HEK293 (cell line): ENCODE measurements around the gene ARHGAP26.

Experiments
- CTCF ChIA-PET: fragments of 350-600 bp; formaldehyde crosslinking; extraction: SDS; loops from one replicate; lab custom pipeline; 2021; ENCODE audit warnings: antibody characterized with exemption; lab: Yijun Ruan, JAX
- POLR2A ChIA-PET: fragments of 300-600 bp; formaldehyde crosslinking; extraction: SDS; loops from one replicate; lab custom pipeline; 2020; ENCODE audit warnings: antibody characterized with exemption, inconsistent platforms; lab: Yijun Ruan, JAX
- H3K27ac ChIP-seq: fragments of 200-500 bp; sonication (Bioruptor generic); 2 replicates; pipeline ENCODE4 v1.5.1; 2014; ENCODE audit warnings: low read depth, low read length, control low read depth, inconsistent platforms; ENCODE audit errors: extremely low read depth
- H3K36me3 ChIP-seq, 2 experiments: fragments of 200-500 bp in 1 of 2; sonication (Bioruptor generic) in 1 of 2; 1 replicate in 1 of 2; 2 replicates in 1 of 2; pipeline ENCODE4 v1.5.1; 2014 to 2017; ENCODE audit warnings: inconsistent platforms in 2 of 2, low read length in 2 of 2; ENCODE audit not compliant: control insufficient read depth in 2 of 2, insufficient read depth in 1 of 2
- H3K4me1 ChIP-seq: fragments of 200-500 bp; sonication (Bioruptor generic); 2 replicates; pipeline ENCODE4 v1.5.1; 2014; ENCODE audit warnings: mild to moderate bottlenecking, low read length, inconsistent platforms; ENCODE audit not compliant: control insufficient read depth, insufficient read depth
- H3K4me3 ChIP-seq: 2 replicates; pipeline ENCODE4 v1.5.1; 2011; ENCODE audit warnings: low read depth, mild to moderate bottlenecking, control low read depth, low read length, moderate library complexity
- H3K9me3 ChIP-seq: fragments of 200-500 bp; sonication (Bioruptor generic); 2 replicates; pipeline ENCODE4 v1.5.1; 2014; ENCODE audit warnings: low read depth, low read length, inconsistent platforms; ENCODE audit not compliant: control insufficient read depth, insufficient read depth
- ATF2 ChIP-seq: fragments of 450-650 bp; formaldehyde crosslinking; IDR thresholded peaks from 2 replicates; pipeline ENCODE4 v1.5.1; 2016; ENCODE audit warnings: missing biosample characterization, missing genetic modification characterization, low read depth
- KLF8 ChIP-seq: fragments of 450-650 bp; formaldehyde crosslinking; IDR thresholded peaks from 2 replicates; pipeline ENCODE4 v1.5.1; 2016; ENCODE audit warnings: missing biosample characterization, missing genetic modification characterization
- PRDM10 ChIP-seq: fragments of 450-650 bp; formaldehyde crosslinking; IDR thresholded peaks from 2 replicates; pipeline ENCODE4 v1.5.1; 2016; ENCODE audit warnings: missing biosample characterization, missing genetic modification characterization
- PRDM6 ChIP-seq: fragments of 450-650 bp; formaldehyde crosslinking; IDR thresholded peaks from 2 replicates; pipeline ENCODE4 v1.5.1; 2017; ENCODE audit warnings: missing biosample characterization, missing genetic modification characterization
- ZBTB1 ChIP-seq: fragments of 450-650 bp; formaldehyde crosslinking; IDR thresholded peaks from 2 replicates; pipeline ENCODE4 v1.5.1; 2016; ENCODE audit warnings: missing biosample characterization, missing genetic modification characterization
- ZFP3 ChIP-seq: fragments of 450-650 bp; formaldehyde crosslinking; IDR thresholded peaks from 2 replicates; pipeline ENCODE4 v1.5.1; 2016; ENCODE audit warnings: low read depth, missing biosample characterization, missing genetic modification characterization
- ZIC2 ChIP-seq: fragments of 450-650 bp; formaldehyde crosslinking; IDR thresholded peaks from 2 replicates; pipeline ENCODE4 v1.5.1; 2016; ENCODE audit warnings: missing biosample characterization, missing genetic modification characterization
- ZNF114 ChIP-seq: fragments of 450-650 bp; formaldehyde crosslinking; IDR thresholded peaks from 2 replicates; pipeline ENCODE4 v1.5.0; 2017; ENCODE audit warnings: missing biosample characterization, missing genetic modification characterization
- ZNF146 ChIP-seq: fragments of 450-650 bp; formaldehyde crosslinking; IDR thresholded peaks from 2 replicates; pipeline ENCODE4 v1.5.1; 2016; ENCODE audit warnings: missing biosample characterization, missing genetic modification characterization
- ZNF184 ChIP-seq: fragments of 450-650 bp; IDR thresholded peaks from 2 replicates; pipeline ENCODE4 v1.5.1; 2018; ENCODE audit warnings: missing biosample characterization, mild to moderate bottlenecking, missing genetic modification characterization
- ZNF23 ChIP-seq: fragments of 450-650 bp; formaldehyde crosslinking; IDR thresholded peaks from 2 replicates; pipeline ENCODE4 v1.5.1; 2016; ENCODE audit warnings: missing biosample characterization, missing genetic modification characterization, borderline replicate concordance
- ZNF280C ChIP-seq: fragments of 450-650 bp; formaldehyde crosslinking; IDR thresholded peaks from 2 replicates; pipeline ENCODE4 v1.5.1; 2016; ENCODE audit warnings: missing biosample characterization, missing genetic modification characterization
- ZNF350 ChIP-seq: fragments of 450-650 bp; formaldehyde crosslinking; IDR thresholded peaks from 2 replicates; pipeline ENCODE4 v1.5.0; 2017; ENCODE audit warnings: missing biosample characterization, mild to moderate bottlenecking, missing genetic modification characterization
- ZNF416 ChIP-seq: fragments of 450-650 bp; formaldehyde crosslinking; IDR thresholded peaks from 2 replicates; pipeline ENCODE4 v1.5.1; 2016; ENCODE audit warnings: missing biosample characterization, missing genetic modification characterization
- ZNF521 ChIP-seq: fragments of 450-650 bp; formaldehyde crosslinking; IDR thresholded peaks from 2 replicates; pipeline ENCODE4 v1.5.1; 2017; ENCODE audit warnings: missing biosample characterization, mild to moderate bottlenecking, missing genetic modification characterization
- ZNF571 ChIP-seq: fragments of 450-650 bp; formaldehyde crosslinking; IDR thresholded peaks from 2 replicates; pipeline ENCODE4 v1.5.0; 2017; ENCODE audit warnings: missing biosample characterization, missing genetic modification characterization
- ZNF580 ChIP-seq: fragments of 450-650 bp; formaldehyde crosslinking; IDR thresholded peaks from 2 replicates; pipeline ENCODE4 v1.5.1; 2016; ENCODE audit warnings: missing biosample characterization, missing genetic modification characterization
- ZNF624 ChIP-seq: fragments of 450-650 bp; formaldehyde crosslinking; IDR thresholded peaks from 2 replicates; pipeline ENCODE4 v1.5.1; 2017; ENCODE audit warnings: missing biosample characterization, missing genetic modification characterization
- ZNF830 ChIP-seq: fragments of 450-650 bp; IDR thresholded peaks from 2 replicates; pipeline ENCODE4 v1.5.0; 2018; ENCODE audit warnings: missing biosample characterization, missing genetic modification characterization, low read depth, mild to moderate bottlenecking, moderate library complexity
- ZSCAN23 ChIP-seq: fragments of 450-650 bp; formaldehyde crosslinking; IDR thresholded peaks from 2 replicates; pipeline ENCODE4 v1.5.1; 2016; ENCODE audit warnings: missing biosample characterization, missing genetic modification characterization
- TF ChIP-seq, protein P1 (sequence below): fragments of 450-650 bp; formaldehyde crosslinking; IDR thresholded peaks from 2 replicates; pipeline ENCODE4 v1.5.1; 2017; ENCODE audit warnings: missing biosample characterization, mild to moderate bottlenecking, missing genetic modification characterization, moderate library complexity
- TF ChIP-seq, protein P2 (sequence below): fragments of 450-650 bp; formaldehyde crosslinking; IDR thresholded peaks from 2 replicates; pipeline ENCODE4 v1.5.1; 2016; ENCODE audit warnings: missing biosample characterization, missing genetic modification characterization

Gene ARHGAP26

DNA sequence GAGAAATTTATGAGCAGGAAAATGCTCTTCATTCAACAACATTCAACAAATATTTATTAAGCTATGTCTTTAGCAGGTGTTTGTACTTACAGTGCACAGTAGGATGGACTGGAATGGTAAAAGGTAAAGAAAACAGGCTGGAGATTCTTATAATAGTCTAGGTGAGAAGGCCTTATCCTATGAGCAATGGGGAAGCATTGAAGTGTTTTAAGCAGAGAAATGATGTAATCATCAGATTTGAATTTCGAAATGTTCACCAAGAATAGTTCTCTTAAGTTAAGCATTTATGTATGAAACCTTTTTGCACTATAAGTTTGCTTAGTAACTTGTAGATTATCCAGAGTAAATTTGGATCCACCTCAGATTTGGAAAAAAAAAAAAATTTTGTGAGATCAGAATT lies 424.0 kb downstream of the ARHGAP26 start (continued):
- TF ChIP-seq PRDM10: no peak
- TF ChIP-seq ATF2 (tag by site-specific recombination): no peak
- TF ChIP-seq, protein P1, sequence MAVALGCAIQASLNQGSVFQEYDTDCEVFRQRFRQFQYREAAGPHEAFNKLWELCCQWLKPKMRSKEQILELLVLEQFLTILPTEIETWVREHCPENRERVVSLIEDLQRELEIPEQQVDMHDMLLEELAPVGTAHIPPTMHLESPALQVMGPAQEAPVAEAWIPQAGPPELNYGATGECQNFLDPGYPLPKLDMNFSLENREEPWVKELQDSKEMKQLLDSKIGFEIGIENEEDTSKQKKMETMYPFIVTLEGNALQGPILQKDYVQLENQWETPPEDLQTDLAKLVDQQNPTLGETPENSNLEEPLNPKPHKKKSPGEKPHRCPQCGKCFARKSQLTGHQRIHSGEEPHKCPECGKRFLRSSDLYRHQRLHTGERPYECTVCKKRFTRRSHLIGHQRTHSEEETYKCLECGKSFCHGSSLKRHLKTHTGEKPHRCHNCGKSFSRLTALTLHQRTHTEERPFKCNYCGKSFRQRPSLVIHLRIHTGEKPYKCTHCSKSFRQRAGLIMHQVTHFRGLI: no peak
- no peak for TF ChIP-seq ZIC2 (tag by site-specific recombination)
- TF ChIP-seq ZNF416 (tag by site-specific recombination): no peak
- no peak for TF ChIP-seq ZSCAN23
- no peak for TF ChIP-seq ZNF114 (tag by site-specific recombination)
- TF ChIP-seq ZNF280C (tag by site-specific recombination): no peak

GRCh38 chr5:143194713-143195112 lies 424.5 kb downstream of the ARHGAP26 start:
- Histone ChIP-seq H3K27ac (no peak overlapping the region), H3K4me1 (no peaks in the 10 kb centered on the region; the same call in 1 of the 2 replicates), H3K36me3 (no peaks in the 10 kb centered on the region), H3K9me3 (no peaks in the 10 kb centered on the region), H3K4me3 (no peak overlapping the region)
- ChIA-PET CTCF (interaction anchor here (1.0 kb wide), 1 partner anchor 89 kb away, joined by 4 read pairs; no protein-coding TSS in a partner anchor), POLR2A (no interaction called here)
- TF ChIP-seq ZNF280C (tag by site-specific recombination): no peak
- no peak for TF ChIP-seq ZNF146 (tag by site-specific recombination)
- TF ChIP-seq ZNF184 (tag by site-specific recombination): no peak
- TF ChIP-seq ZNF830: no peak
- TF ChIP-seq, protein P2, sequence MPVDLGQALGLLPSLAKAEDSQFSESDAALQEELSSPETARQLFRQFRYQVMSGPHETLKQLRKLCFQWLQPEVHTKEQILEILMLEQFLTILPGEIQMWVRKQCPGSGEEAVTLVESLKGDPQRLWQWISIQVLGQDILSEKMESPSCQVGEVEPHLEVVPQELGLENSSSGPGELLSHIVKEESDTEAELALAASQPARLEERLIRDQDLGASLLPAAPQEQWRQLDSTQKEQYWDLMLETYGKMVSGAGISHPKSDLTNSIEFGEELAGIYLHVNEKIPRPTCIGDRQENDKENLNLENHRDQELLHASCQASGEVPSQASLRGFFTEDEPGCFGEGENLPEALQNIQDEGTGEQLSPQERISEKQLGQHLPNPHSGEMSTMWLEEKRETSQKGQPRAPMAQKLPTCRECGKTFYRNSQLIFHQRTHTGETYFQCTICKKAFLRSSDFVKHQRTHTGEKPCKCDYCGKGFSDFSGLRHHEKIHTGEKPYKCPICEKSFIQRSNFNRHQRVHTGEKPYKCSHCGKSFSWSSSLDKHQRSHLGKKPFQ (tag by site-specific recombination): no peak
- TF ChIP-seq ZNF521 (tag by site-specific recombination): no peak
- no peak for TF ChIP-seq ZBTB1 (tag by site-specific recombination)
- no peak for TF ChIP-seq ZNF350 (tag by site-specific recombination)
- no peak for TF ChIP-seq PRDM6 (tag by site-specific recombination)
- no peak for TF ChIP-seq ZNF23 (tag by site-specific recombination)
- no peak for TF ChIP-seq ZFP3
- no peak for TF ChIP-seq ZNF571 (tag by site-specific recombination)
- TF ChIP-seq KLF8: no peak
- TF ChIP-seq ZNF624 (tag by site-specific recombination): no peak
- TF ChIP-seq ZNF580 (tag by site-specific recombination): no peak
- TF ChIP-seq, all 188 proteins: peak for 0
